Transverse colon (tissue), 3 donors: ENCODE results near the gene MAGI1.

Experiments used
- EP300 ChIP-seq: sonication (generic); formaldehyde crosslinking; IDR thresholded peaks from one replicate; pipeline ENCODE4 v1.6.1; 2017; ENCODE audit warnings: antibody characterized with exemption, low read depth
- TF ChIP-seq, protein P1 (sequence below), 5 experiments: fragments of 200-600 bp in 3 of 5; fragments of 450-650 bp in 2 of 5; sonication (generic) in 3 of 5; IDR thresholded peaks; 1 replicate in 2 of 5; 2 replicates in 3 of 5; pipeline ENCODE4 v1.5.1; 2016 to 2017; ENCODE audit warnings: antibody characterized with exemption in 5 of 5, inconsistent platforms in 3 of 5, mild to moderate bottlenecking in 2 of 5, moderate library complexity in 1 of 5

DNA sequence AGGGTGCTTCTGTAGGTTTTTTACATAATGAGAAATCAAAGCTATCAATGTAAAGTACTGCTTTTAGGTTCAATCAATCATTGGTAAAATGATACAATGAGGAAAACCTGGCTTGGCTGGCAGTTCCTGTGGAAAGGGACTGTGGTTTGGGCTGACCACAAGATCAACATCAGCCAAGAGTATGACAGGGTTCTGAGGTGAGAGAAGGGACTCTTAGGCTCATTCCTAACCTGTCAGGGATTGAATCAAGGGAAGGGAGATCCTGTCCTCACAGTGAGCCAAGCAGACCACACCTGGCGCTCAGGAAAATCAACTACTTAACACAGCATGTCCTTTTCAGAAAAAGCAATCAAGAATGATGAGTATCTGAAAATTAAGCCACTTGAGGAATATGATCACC lies 111.1 kb downstream of the MAGI1 start:
- TF ChIP-seq, protein P1, sequence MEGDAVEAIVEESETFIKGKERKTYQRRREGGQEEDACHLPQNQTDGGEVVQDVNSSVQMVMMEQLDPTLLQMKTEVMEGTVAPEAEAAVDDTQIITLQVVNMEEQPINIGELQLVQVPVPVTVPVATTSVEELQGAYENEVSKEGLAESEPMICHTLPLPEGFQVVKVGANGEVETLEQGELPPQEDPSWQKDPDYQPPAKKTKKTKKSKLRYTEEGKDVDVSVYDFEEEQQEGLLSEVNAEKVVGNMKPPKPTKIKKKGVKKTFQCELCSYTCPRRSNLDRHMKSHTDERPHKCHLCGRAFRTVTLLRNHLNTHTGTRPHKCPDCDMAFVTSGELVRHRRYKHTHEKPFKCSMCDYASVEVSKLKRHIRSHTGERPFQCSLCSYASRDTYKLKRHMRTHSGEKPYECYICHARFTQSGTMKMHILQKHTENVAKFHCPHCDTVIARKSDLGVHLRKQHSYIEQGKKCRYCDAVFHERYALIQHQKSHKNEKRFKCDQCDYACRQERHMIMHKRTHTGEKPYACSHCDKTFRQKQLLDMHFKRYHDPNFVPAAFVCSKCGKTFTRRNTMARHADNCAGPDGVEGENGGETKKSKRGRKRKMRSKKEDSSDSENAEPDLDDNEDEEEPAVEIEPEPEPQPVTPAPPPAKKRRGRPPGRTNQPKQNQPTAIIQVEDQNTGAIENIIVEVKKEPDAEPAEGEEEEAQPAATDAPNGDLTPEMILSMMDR (IDR thresholded peaks at IDR 0.05) = no peak
- TF ChIP-seq EP300 = no peak
